HG02763 (cell line): Measurements from ENCODE around the gene ACAD10.
"Not testable (repeated sequence)": the region's sequence is repeated elsewhere in the genome, so short reads cannot be mapped to it uniquely, and the experiment has no call there.

ENCODE experiments used
- ATAC-seq: cut with Tn5 transposase; IDR thresholded peaks from one replicate; pipeline ENCODE4 v1.9.1; 2021; ENCODE audit warnings: mild to moderate bottlenecking, moderate library complexity; ENCODE audit not compliant: unreplicated experiment

The ACAD10 gene

GRCh38 chr12:111685811-111686573 lies at the start of gene ACAD10, which contains the start of gene BRAP:
Gene ACAD10 (plus strand): TSS chr12:111686053. CDS start chr12:111692710, 6,657 bp downstream.
Gene BRAP (minus strand): TSS chr12:111685956. CDS start chr12:111685792, 164 bp downstream.
- ATAC-seq, result peak; percentile 94

- no peak for ATAC-seq
These were observed 49.5 kb upstream of the ACAD10 start for GRCh38 chr12:111636209-111636945.

- no peak for ATAC-seq
These were observed 47.3 kb upstream of the ACAD10 start for GRCh38 chr12:111638556-111638955.

GRCh38 chr12:111640506-111640905 lies 45.3 kb upstream of the ACAD10 start:
- ATAC-seq, result no peak

- ATAC-seq, result no peak
These were observed 43.0 kb upstream of the ACAD10 start for GRCh38 chr12:111642681-111643426.

GRCh38 chr12:111643427-111643826 lies 42.4 kb upstream of the ACAD10 start:
- ATAC-seq, result no peak

GRCh38 chr12:111645433-111645832 lies 40.4 kb upstream of the ACAD10 start:
- ATAC-seq, result no peak

GRCh38 chr12:111650912-111651311 lies 34.9 kb upstream of the ACAD10 start:
- ATAC-seq, result no peak

- ATAC-seq, result not testable (repeated sequence)
These were observed 33.3 kb upstream of the ACAD10 start for GRCh38 chr12:111652530-111652929.

GRCh38 chr12:111653596-111653995 lies 32.3 kb upstream of the ACAD10 start:
- no peak for ATAC-seq

- no peak for ATAC-seq
These were observed 30.5 kb upstream of the ACAD10 start for GRCh38 chr12:111655356-111655755.

GRCh38 chr12:111656016-111656415 lies 29.8 kb upstream of the ACAD10 start:
- no peak for ATAC-seq

GRCh38 chr12:111664499-111664898 lies 21.4 kb upstream of the ACAD10 start:
- ATAC-seq, result no peak

- no peak for ATAC-seq
These were observed 20.6 kb upstream of the ACAD10 start for GRCh38 chr12:111664961-111665865.

- no peak for ATAC-seq
These were observed 13.0 kb upstream of the ACAD10 start for GRCh38 chr12:111672822-111673381.

GRCh38 chr12:111673503-111673902 lies 12.3 kb upstream of the ACAD10 start:
- no peak for ATAC-seq

- no peak for ATAC-seq
These were observed 8.7 kb upstream of the ACAD10 start for GRCh38 chr12:111677186-111677585.

- not testable (repeated sequence) for ATAC-seq
These were observed 1.2 kb upstream of the ACAD10 start for GRCh38 chr12:111684485-111685198.

- ATAC-seq, result no peak
These were observed 487 bp upstream of the ACAD10 start for GRCh38 chr12:111685322-111685810.
